GM23338 (cell line): Measurements from ENCODE around the gene PACS2. TPM values are rescaled to one million over a fixed set of nuclear protein-coding genes. Genes with fewer than 3 reads are reported as not detected.

ENCODE experiments used
- ATAC-seq: fragments of 200-7000 bp; cut with Tn5 transposase; 3 replicates; pipeline ENCODE4 v1.9.1; 2020
- DNase-seq: peaks from one replicate; pipeline ENCODE4 v3.0.0-alpha.2; 2015; ENCODE audit warnings: low spot score
- H2AFZ ChIP-seq: fragments of 200-600 bp; sonication (generic); 2 replicates; pipeline ENCODE4 v1.8.0; 2016; ENCODE audit warnings: antibody characterized with exemption, mild to moderate bottlenecking, moderate library complexity
- H3F3A ChIP-seq: fragments of 200-600 bp; sonication (generic); replicated peaks from 2 replicates; pipeline ENCODE4 v1.8.0; 2017; ENCODE audit warnings: antibody characterized with exemption, mixed run types, low read depth
- H3K27ac ChIP-seq: fragments of 200-600 bp; sonication (generic); 2 replicates; pipeline ENCODE4 v1.6.1; 2016; ENCODE audit warnings: low read depth
- H3K27me3 ChIP-seq: fragments of 200-600 bp; sonication (generic); 2 replicates; pipeline ENCODE4 v1.8.0; 2016; ENCODE audit warnings: mild to moderate bottlenecking, mixed run types, moderate library complexity; ENCODE audit not compliant: insufficient read depth
- H3K36me3 ChIP-seq: fragments of 200-600 bp; sonication (generic); 2 replicates; pipeline ENCODE4 v1.8.0; 2016; ENCODE audit warnings: mild to moderate bottlenecking; ENCODE audit not compliant: insufficient read depth
- H3K4me1 ChIP-seq: fragments of 200-600 bp; sonication (generic); 2 replicates; pipeline ENCODE4 v1.8.0; 2016; ENCODE audit warnings: mild to moderate bottlenecking, moderate library complexity; ENCODE audit not compliant: insufficient read depth
- H3K4me2 ChIP-seq: fragments of 200-600 bp; sonication (generic); 2 replicates; pipeline ENCODE4 v1.7.1; 2017; ENCODE audit warnings: mixed run types
- H3K4me3 ChIP-seq: fragments of 200-600 bp; sonication (generic); 2 replicates; pipeline ENCODE4 v1.6.1; 2016; ENCODE audit warnings: mixed run types
- H3K79me2 ChIP-seq: fragments of 200-600 bp; sonication (generic); replicated peaks from 2 replicates; pipeline ENCODE4 v1.8.0; 2017; ENCODE audit warnings: mild to moderate bottlenecking; ENCODE audit not compliant: insufficient read depth
- H3K9me2 ChIP-seq: fragments of 200-600 bp; sonication (generic); 2 replicates; pipeline ENCODE4 v1.8.0; 2017; ENCODE audit not compliant: insufficient read depth
- H4K20me1 ChIP-seq: fragments of 200-600 bp; sonication (generic); replicated peaks from 2 replicates; pipeline ENCODE4 v1.8.0; 2017; ENCODE audit warnings: mild to moderate bottlenecking; ENCODE audit not compliant: insufficient read depth
- H3K27ac Mint-ChIP-seq: 2 replicates; pipeline ENCODE4 v1.8.0; 2020; ENCODE audit warnings: inconsistent platforms, mild to moderate bottlenecking, moderate library complexity, mixed read lengths
- H3K27me3 Mint-ChIP-seq: 3 replicates; pipeline ENCODE4 v1.8.0; 2022; ENCODE audit warnings: low read depth, mild to moderate bottlenecking, moderate library complexity, mixed read lengths, inconsistent platforms; ENCODE audit not compliant: insufficient read depth, poor library complexity
- H3K36me3 Mint-ChIP-seq: 3 replicates; pipeline ENCODE4 v1.8.0; 2021; ENCODE audit warnings: low read depth, mild to moderate bottlenecking, inconsistent platforms, moderate library complexity, mixed read lengths
- H3K4me1 Mint-ChIP-seq: 3 replicates; pipeline ENCODE4 v1.8.0; 2020; ENCODE audit warnings: mild to moderate bottlenecking, inconsistent platforms, mixed read lengths
- H3K4me3 Mint-ChIP-seq: 3 replicates; pipeline ENCODE4 v1.8.0; 2021; ENCODE audit warnings: moderate library complexity, mild to moderate bottlenecking, inconsistent platforms, mixed read lengths
- H3K9me3 Mint-ChIP-seq: 3 replicates; pipeline ENCODE4 v1.8.0; 2020; ENCODE audit warnings: moderate library complexity, mild to moderate bottlenecking, inconsistent platforms, mixed read lengths
- CREB1 ChIP-seq: fragments of 250-450 bp; sonication (Bioruptor Pico); IDR thresholded peaks from 2 replicates; pipeline ENCODE4 v1.5.0; 2020; ENCODE audit warnings: low read depth, mild to moderate bottlenecking, moderate library complexity
- ETS1 ChIP-seq: IDR thresholded peaks from 2 replicates; pipeline ENCODE4 v1.6.1; 2016; ENCODE audit warnings: antibody characterized with exemption
- EZH2 ChIP-seq: fragments of 200-600 bp; sonication (generic); IDR thresholded peaks from one replicate; pipeline ENCODE4 v1.8.0; 2017; ENCODE audit warnings: antibody characterized with exemption, mild to moderate bottlenecking, low read depth; ENCODE audit not compliant: unreplicated experiment
- EZH2phosphoT487 ChIP-seq: fragments of 200-600 bp; sonication (generic); IDR thresholded peaks from one replicate; pipeline ENCODE4 v1.8.1; 2018; ENCODE audit warnings: antibody characterized with exemption; ENCODE audit not compliant: unreplicated experiment
- JUNB ChIP-seq: IDR thresholded peaks from one replicate; pipeline ENCODE4 v1.6.1; 2016; ENCODE audit warnings: antibody characterized with exemption; ENCODE audit not compliant: unreplicated experiment
- NANOG ChIP-seq: IDR thresholded peaks from 2 replicates; pipeline ENCODE4 v1.6.1; 2016; ENCODE audit warnings: antibody characterized with exemption, borderline replicate concordance
- POLR2AphosphoS5 ChIP-seq: IDR thresholded peaks from 2 replicates; pipeline ENCODE4 v1.6.1; 2016; ENCODE audit warnings: antibody characterized with exemption, low read depth
- STAT1 ChIP-seq: IDR thresholded peaks from one replicate; pipeline ENCODE4 v1.6.1; 2016; ENCODE audit warnings: antibody characterized with exemption; ENCODE audit not compliant: unreplicated experiment
- ZNF114 ChIP-seq: fragments of 250-450 bp; sonication (Bioruptor Pico); IDR thresholded peaks from 2 replicates; pipeline ENCODE4 v1.5.0; 2020; ENCODE audit warnings: mild to moderate bottlenecking, moderate library complexity
- ZNF331 ChIP-seq: fragments of 250-450 bp; sonication (Bioruptor Pico); IDR thresholded peaks from 2 replicates; pipeline ENCODE4 v1.5.0; 2020; ENCODE audit warnings: low read depth, mild to moderate bottlenecking, moderate library complexity
- ZNF462 ChIP-seq: fragments of 250-450 bp; sonication (Bioruptor Pico); IDR thresholded peaks from 2 replicates; pipeline ENCODE4 v1.5.0; 2020; ENCODE audit warnings: mild to moderate bottlenecking, moderate library complexity
- polyA plus RNA-seq: library from polyadenylated mRNA; unstranded; fragments of >200 nt; fragmentation: Nextera tagmentation; extraction: Ambion mirVana; gene quantifications from 2 replicates; pipeline ENCODE4 v1.2.1, GENCODE V29; 2016
- total RNA-seq: library from RNA; depleted of rRNA; stranded (reverse); fragments of >200 nt; shearing (Covaris generic); gene quantifications from 2 replicates; pipeline ENCODE4 v1.2.3, GENCODE V29; 2014

PACS2 gene
- total and polyA plus RNA-seq, 2 experiments from 2014 or later: 22.5 to 79.0 TPM

- Histone ChIP-seq H4K20me1 (peaks cover 47% of the 10 kb centered on the region), H3K27ac (no peak overlapping the region), H3K4me3 (no peak overlapping the region), H3K27me3 (no peaks in the 10 kb centered on the region), H3F3A (no peaks in the 10 kb centered on the region), H3K79me2 (peaks cover 79% of the 10 kb centered on the region), H3K4me2 (no peak overlapping the region; the same call in 1 of the 2 replicates), H2AFZ (no peak overlapping the region), H3K9me2 (no peaks in the 10 kb centered on the region), H3K36me3 (no peaks in the 10 kb centered on the region), H3K4me1 (peaks cover 18% of the 10 kb centered on the region)
- TF ChIP-seq EZH2 (no peak), JUNB (no peak), STAT1 (no peak)
- peaks cover 21% of the 10 kb centered on the region for H3K27me3 Mint-ChIP-seq
- ATAC-seq (no peak), DNase-seq (no peak)
- H3K4me3 Mint-ChIP-seq: peak overlapping the region; percentile 17; the same call in 1 of the 3 replicates
- H3K36me3 Mint-ChIP-seq: peaks cover 30% of the 10 kb centered on the region
- peaks cover 17% of the 10 kb centered on the region for H3K4me1 Mint-ChIP-seq
- no peak overlapping the region for H3K27ac Mint-ChIP-seq
- no peaks in the 10 kb centered on the region; the same call in 2 of the 3 replicates for H3K9me3 Mint-ChIP-seq
Measured at GRCh38 chr14:105422695-105423487, 108.3 kb downstream of the PACS2 start.

GRCh38 chr14:105423488-105424195 is 109.1 kb downstream of the PACS2 start:
- no peak overlapping the region for H3K27ac ChIP-seq
- no peak overlapping the region for H2AFZ ChIP-seq
- peaks cover 87% of the 10 kb centered on the region for H3K79me2 ChIP-seq
- Mint-ChIP-seq H3K27ac (no peak overlapping the region), H3K4me1 (peaks cover 14% of the 10 kb centered on the region), H3K4me3 (no peak overlapping the region; the same call in 2 of the 3 replicates), H3K9me3 (no peaks in the 10 kb centered on the region; the same call in 2 of the 3 replicates), H3K36me3 (peaks cover 35% of the 10 kb centered on the region), H3K27me3 (peaks cover 14% of the 10 kb centered on the region)
- ATAC-seq (no peak), DNase-seq (no peak)
- H3K4me1 ChIP-seq: peaks cover 16% of the 10 kb centered on the region
- no peak overlapping the region for H3K4me3 ChIP-seq
- no peaks in the 10 kb centered on the region for H3K27me3 ChIP-seq
- H3F3A ChIP-seq: no peaks in the 10 kb centered on the region
- peaks cover 55% of the 10 kb centered on the region for H4K20me1 ChIP-seq
- H3K4me2 ChIP-seq: no peak overlapping the region
- H3K9me2 ChIP-seq: no peaks in the 10 kb centered on the region
- no peaks in the 10 kb centered on the region for H3K36me3 ChIP-seq
- TF ChIP-seq ZNF462 (CRISPR knock-in tag) (no peak), ZNF331 (no peak), ETS1 (no peak), EZH2phosphoT487 (no peak), NANOG (no peak), JUNB (no peak), CREB1 (no peak), EZH2 (no peak), POLR2AphosphoS5 (no peak), ZNF114 (CRISPR knock-in tag) (no peak), STAT1 (no peak)
